ENCODE measurements around the gene ZSCAN26.

- no peak for TF ChIP-seq CTCF (IDR thresholded peaks at IDR 0.05)
- TF ChIP-seq EZH2 (IDR thresholded peaks at IDR 0.05) = no peak
- TF ChIP-seq EZH2phosphoT487 (IDR thresholded peaks at IDR 0.05) = no peak
Observed at GRCh38 chr6:28263922-28264321, 3.0 kb upstream of the ZSCAN26 start.

All from neural progenitor cell (in vitro differentiated cells).